HL-60 (cell line): ENCODE data around the gene SIGLEC12.

Experiments
- DNase-seq, 2 experiments: peaks; one replicate each; pipeline ENCODE4 v3.0.0-alpha.2; 2010 to 2020; ENCODE audit warnings: low read depth in 1 of 2, low spot score in 1 of 2
- H3K27ac ChIP-seq: fragments of 250-450 bp; sonication (Bioruptor Pico); replicated peaks from 2 replicates; pipeline ENCODE4 v1.5.1; 2020; ENCODE audit warnings: mild to moderate bottlenecking, moderate library complexity
- H3K27me3 ChIP-seq: fragments of 250-450 bp; sonication (Bioruptor Pico); 2 replicates; pipeline ENCODE4 v1.5.1; 2021; ENCODE audit warnings: mild to moderate bottlenecking, moderate library complexity; ENCODE audit not compliant: insufficient read depth, poor library complexity, severe bottlenecking
- H3K4me3 ChIP-seq: replicated peaks from 2 replicates; pipeline ENCODE4 v1.5.1; 2011; ENCODE audit warnings: mild to moderate bottlenecking, control low read depth, low read length; ENCODE audit not compliant: insufficient read depth
- CTCF ChIP-seq: IDR thresholded peaks from one replicate; pipeline ENCODE4 v1.5.1; 2011; ENCODE audit warnings: low read length, control low read depth, inconsistent platforms; ENCODE audit not compliant: insufficient read depth
- GABPA ChIP-seq: IDR thresholded peaks from 2 replicates; pipeline ENCODE4 v1.6.1; 2012; ENCODE audit warnings: low read depth
- POLR2AphosphoS5 ChIP-seq: IDR thresholded peaks from 2 replicates; pipeline ENCODE4 v1.6.1; 2012; ENCODE audit warnings: low read depth
- REST ChIP-seq: IDR thresholded peaks from 2 replicates; pipeline ENCODE4 v1.6.1; 2012; ENCODE audit warnings: low read depth; ENCODE audit not compliant: insufficient replicate concordance
- SPI1 ChIP-seq: IDR thresholded peaks from 2 replicates; pipeline ENCODE4 v1.6.1; 2012; ENCODE audit warnings: low read depth, mild to moderate bottlenecking, borderline replicate concordance

SIGLEC12 gene

GRCh38 chr19:51485960-51486660 lies 15.5 kb downstream of the SIGLEC12 start:
- Histone ChIP-seq H3K27ac (no peak overlapping the region), H3K4me3 (no peak overlapping the region), H3K27me3 (no peaks in the 10 kb centered on the region)
- TF ChIP-seq SPI1 (no peak), GABPA (no peak), REST (no peak), CTCF (no peak), POLR2AphosphoS5 (no peak)
- DNase-seq, result no peak

- Histone ChIP-seq H3K27me3 (no peaks in the 10 kb centered on the region), H3K4me3 (no peak overlapping the region), H3K27ac (no peak overlapping the region)
- no peak for DNase-seq
- no peak for TF ChIP-seq CTCF
- TF ChIP-seq SPI1, result no peak
- no peak for TF ChIP-seq POLR2AphosphoS5
- TF ChIP-seq REST, result peak; percentile 99
- no peak for TF ChIP-seq GABPA
These were observed 21.0 kb downstream of the SIGLEC12 start for GRCh38 chr19:51480590-51480989.

GRCh38 chr19:51479531-51480331 lies 21.9 kb downstream of the SIGLEC12 start:
- no peak overlapping the region for H3K27ac ChIP-seq
- no peak for TF ChIP-seq SPI1
- TF ChIP-seq POLR2AphosphoS5, result no peak
- no peak for TF ChIP-seq GABPA
- no peak for TF ChIP-seq CTCF
- no peak for TF ChIP-seq REST
- DNase-seq, result no peak
- H3K27me3 ChIP-seq, result no peaks in the 10 kb centered on the region
- H3K4me3 ChIP-seq, result no peak overlapping the region
